ENCODE measurements around the gene MEIS2. TPM values are rescaled to one million over a fixed set of nuclear protein-coding genes. Genes with fewer than 3 reads are reported as not detected.

MEIS2 gene
- total RNA-seq, 1 donor from 2014 or later: 43.9 TPM

DNA sequence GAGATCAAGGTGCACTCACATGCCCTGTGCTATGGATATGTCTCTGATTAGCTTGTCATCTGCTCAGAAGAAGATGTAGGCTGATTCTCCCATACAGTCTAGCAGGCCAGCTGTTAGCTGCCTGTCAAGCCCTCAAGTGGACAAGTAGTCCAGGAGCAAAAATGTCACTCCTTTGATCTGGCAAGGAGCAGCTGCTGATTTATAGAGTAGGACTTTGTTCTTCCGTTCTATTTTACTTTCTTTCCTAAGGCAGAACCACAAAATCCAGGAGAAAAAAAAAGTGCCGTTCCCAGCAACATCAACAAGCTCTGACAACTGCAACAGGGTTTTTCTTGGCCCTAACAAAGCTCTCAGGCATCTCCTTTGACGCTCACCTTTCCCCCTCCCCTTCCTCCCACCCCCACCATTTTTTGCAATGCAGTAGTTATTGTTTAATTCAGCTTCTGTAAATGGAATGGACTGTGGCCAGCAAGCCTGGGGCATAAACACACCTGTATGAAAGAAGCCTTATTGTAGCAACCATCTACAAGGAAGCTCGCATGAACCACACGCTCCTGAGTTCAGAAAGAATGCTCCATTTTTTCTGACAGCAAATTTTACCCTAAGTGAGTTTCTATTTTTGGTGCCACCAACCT, 196.3 kb downstream of the MEIS2 start:
- intact Hi-C loops (cut with DNase I): no loop called here
- ATAC-seq (ENCODE audit: poor library complexity) (peak; percentile 62), DNase-seq (no peak)

- DNase-seq (no peak), ATAC-seq (ENCODE audit: poor library complexity) (no peak)
- intact Hi-C loops (cut with DNase I): no loop called here
These were observed 197.2 kb downstream of the MEIS2 start for GRCh38 chr15:36903195-36903594.

GRCh38 chr15:36901012-36901411, 199.3 kb downstream of the MEIS2 start:
- ATAC-seq (ENCODE audit: poor library complexity) (peak; percentile 19), DNase-seq (no peak)
- intact Hi-C loops (cut with DNase I): no loop called here

GRCh38 chr15:36899696-36900095, 200.7 kb downstream of the MEIS2 start:
- no peak for ATAC-seq (ENCODE audit: poor library complexity)
- intact Hi-C loops (cut with DNase I): no loop called here

DNA sequence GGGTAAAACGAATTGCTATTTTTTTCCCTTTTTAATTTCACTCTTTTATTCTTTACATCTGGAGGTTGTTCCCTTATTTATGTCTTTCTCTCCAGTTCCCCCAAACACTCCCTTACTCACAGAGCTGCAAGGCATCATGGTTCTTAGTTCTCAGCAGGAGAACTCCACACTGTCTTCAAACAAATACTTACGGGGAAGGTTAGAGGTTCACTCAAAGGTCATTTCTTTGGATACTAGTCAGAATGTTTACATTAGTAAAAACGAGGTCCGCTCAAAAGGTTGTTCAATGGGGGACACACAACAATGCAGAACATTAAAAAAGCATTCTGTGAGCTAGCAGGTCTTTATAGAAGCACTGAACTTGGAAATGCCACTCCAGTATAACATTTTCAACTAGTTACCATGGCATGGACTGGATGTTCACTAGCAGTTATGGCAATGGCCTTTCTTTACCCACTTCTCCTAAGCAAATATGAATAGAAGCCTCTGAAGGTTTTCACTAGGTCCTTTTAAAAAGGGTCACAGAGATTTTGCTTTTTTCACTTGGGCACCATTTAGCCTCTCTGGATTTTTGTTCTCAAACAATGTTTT, 201.7 kb downstream of the MEIS2 start:
- DNase-seq: no peak
- no peak for ATAC-seq (ENCODE audit: poor library complexity)
- intact Hi-C loops (cut with DNase I): no loop called here

More at GRCh38 chr15:36899696-36900095, 200.7 kb downstream of the MEIS2 start:
- DNase-seq: no peak

GRCh38 chr15:36897834-36898233, 202.5 kb downstream of the MEIS2 start:
- DNase-seq (peak; percentile 33), ATAC-seq (ENCODE audit: poor library complexity) (peak; percentile 30)
- intact Hi-C loops (cut with DNase I): no loop called here

DNA sequence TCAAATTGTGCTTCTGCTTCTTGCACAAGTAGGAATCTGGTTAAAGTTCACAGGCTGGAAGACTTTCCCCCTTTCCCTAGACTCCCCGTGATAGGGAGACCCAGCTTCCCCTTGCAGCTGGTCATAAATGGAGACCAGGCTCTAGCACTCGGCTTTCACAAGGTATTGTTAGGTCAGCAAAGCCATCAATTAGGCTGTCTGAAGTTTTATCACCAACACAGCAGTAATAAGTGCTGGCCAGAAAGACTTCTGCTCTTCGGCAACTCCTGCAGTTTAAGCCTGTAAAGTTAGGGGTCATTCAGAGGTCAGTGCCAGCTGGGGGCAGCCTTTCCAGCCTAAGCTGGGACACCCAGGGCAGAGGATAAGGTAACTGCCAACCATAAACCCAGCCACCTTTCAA, 203.4 kb downstream of the MEIS2 start:
- intact Hi-C loops (cut with DNase I): no loop called here
- DNase-seq (peak; percentile 30), ATAC-seq (ENCODE audit: poor library complexity) (peak; percentile 59)

DNA sequence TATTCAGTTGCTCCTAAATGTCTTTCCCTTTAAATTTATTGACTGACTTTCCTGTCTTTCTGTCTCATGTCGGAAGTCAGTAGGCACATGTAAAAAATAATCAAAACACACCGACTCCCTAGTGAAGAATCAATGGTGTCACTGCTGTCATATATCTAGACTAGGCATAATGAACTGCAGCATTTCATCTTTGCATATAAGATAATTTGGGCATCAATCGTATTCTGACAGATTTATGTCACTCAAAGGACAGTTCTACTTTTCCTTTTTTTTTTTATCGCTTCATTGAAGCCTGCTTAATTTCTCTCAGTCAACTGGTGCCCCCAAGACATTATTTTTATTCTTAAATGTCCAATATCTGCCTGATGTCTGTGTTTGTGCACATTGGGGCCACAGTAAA, 206.3 kb downstream of the MEIS2 start:
- intact Hi-C loops (cut with DNase I): no loop called here
- ATAC-seq (ENCODE audit: poor library complexity) (no peak), DNase-seq (no peak)

GRCh38 chr15:36893276-36893675, 207.1 kb downstream of the MEIS2 start:
- intact Hi-C loops (cut with DNase I): no loop called here
- no peak for DNase-seq
- ATAC-seq (ENCODE audit: poor library complexity): no peak

- no peak for DNase-seq
- intact Hi-C loops (cut with DNase I): loop anchor here (5.0 kb wide), 1 partner anchor 209 kb away; no protein-coding TSS in a partner anchor
- peak; percentile 57 for ATAC-seq (ENCODE audit: poor library complexity)
These were observed 212.0 kb downstream of the MEIS2 start for GRCh38 chr15:36888011-36888992.

- intact Hi-C loops (cut with DNase I): loop anchor here (5.0 kb wide), 1 partner anchor 210 kb away; no protein-coding TSS in a partner anchor
- DNase-seq: no peak
- no peak for ATAC-seq (ENCODE audit: poor library complexity)
These were observed 213.0 kb downstream of the MEIS2 start for GRCh38 chr15:36887214-36887961.

- no peak for ATAC-seq (ENCODE audit: poor library complexity)
- intact Hi-C loops (cut with DNase I): loop anchor here (5.0 kb wide), 1 partner anchor 211 kb away; no protein-coding TSS in a partner anchor
- DNase-seq: no peak
These were observed 213.6 kb downstream of the MEIS2 start for GRCh38 chr15:36886701-36887100.

- intact Hi-C loops (cut with DNase I): loop anchor here (5.0 kb wide), 1 partner anchor 211 kb away; no protein-coding TSS in a partner anchor
- no peak for DNase-seq
- ATAC-seq (ENCODE audit: poor library complexity): no peak
These were observed 214.2 kb downstream of the MEIS2 start for GRCh38 chr15:36886191-36886590.

GRCh38 chr15:36885771-36886170, 214.6 kb downstream of the MEIS2 start:
- intact Hi-C loops (cut with DNase I): loop anchor here (5.0 kb wide), 1 partner anchor 212 kb away; no protein-coding TSS in a partner anchor
- no peak for ATAC-seq (ENCODE audit: poor library complexity)
- no peak for DNase-seq

DNA sequence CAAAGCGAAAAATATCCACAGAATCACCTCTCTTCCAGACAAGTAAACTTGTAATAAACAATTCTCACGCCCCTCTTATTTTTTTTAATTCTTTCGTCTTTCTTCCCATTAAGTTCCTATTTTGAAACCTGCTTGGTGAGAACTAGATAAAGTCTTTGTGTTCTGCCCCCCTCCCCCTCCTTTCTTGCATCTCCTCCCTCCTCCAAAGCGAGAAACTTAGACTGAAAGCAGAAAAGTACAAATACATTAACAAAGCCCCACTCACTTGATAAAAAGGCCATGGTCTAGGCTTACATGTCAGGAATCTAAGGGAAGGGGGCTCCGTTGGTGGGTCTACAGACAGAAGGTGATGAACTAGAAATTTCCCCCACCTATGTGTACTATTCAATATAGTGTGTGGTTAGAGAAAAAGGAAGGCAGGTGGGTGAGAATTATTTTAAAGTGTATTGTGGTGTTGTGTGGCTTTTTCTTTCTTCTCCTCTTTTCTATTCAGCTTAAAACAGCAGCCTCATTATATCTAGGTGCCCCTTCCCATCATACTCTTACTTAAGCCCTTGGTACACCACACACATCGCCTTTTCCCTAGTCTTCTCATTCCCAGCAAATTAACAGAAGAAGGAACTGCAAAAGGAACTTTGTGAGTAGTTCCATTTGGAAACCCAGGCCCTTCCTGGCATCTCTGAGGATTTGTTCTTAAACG, 215.3 kb downstream of the MEIS2 start:
- no peak for ATAC-seq (ENCODE audit: poor library complexity)
- no peak for DNase-seq
- intact Hi-C loops (cut with DNase I): loop anchor here (5.0 kb wide), 2 partner anchors 212 to 222 kb away; no protein-coding TSS in a partner anchor

DNA sequence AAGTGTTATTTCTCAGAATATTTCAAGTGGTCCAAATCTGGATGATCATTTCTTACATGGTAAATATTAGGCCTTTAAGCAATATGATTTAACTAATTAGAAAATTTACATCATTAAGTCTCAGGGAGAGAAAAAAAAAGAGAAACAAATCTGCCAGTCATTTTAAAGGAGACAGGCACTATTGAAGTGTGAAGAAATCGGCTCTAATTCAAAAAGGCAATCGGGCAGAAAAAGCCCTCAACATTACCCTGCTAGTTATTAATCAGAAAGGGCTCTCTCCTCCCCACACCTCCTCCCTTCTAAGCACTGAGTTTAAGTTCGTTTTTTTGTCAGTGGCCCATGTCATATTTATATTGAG, 215.9 kb downstream of the MEIS2 start:
- ATAC-seq (ENCODE audit: poor library complexity): no peak
- intact Hi-C loops (cut with DNase I): loop anchor here (5.0 kb wide), 1 partner anchor 223 kb away; no protein-coding TSS in a partner anchor
- DNase-seq: no peak

GRCh38 chr15:36883713-36884517, 216.4 kb downstream of the MEIS2 start:
- ATAC-seq (ENCODE audit: poor library complexity) (peak; percentile 92), DNase-seq (peak; percentile 92)
- intact Hi-C loops (cut with DNase I): loop anchor here (5.0 kb wide), 1 partner anchor 223 kb away; no protein-coding TSS in a partner anchor

Data from Right ventricle myocardium superior (tissue), 1 donor.